GM12878 (cell line): ENCODE measurements around the gene LMAN2L.

Source experiments
- EP300 ChIP-seq, 2 experiments: fragments of 150-350 bp in 1 of 2; IDR thresholded peaks; 2 replicates each; pipeline ENCODE4 v1.6.1; 2011 to 2012; ENCODE audit warnings: low read depth in 2 of 2, low read length in 2 of 2, borderline replicate concordance in 1 of 2, improper control_type of control experiment in 1 of 2, inconsistent platforms in 1 of 2; ENCODE audit not compliant: control insufficient read depth in 1 of 2
- MTA3 ChIP-seq: IDR thresholded peaks from 2 replicates; pipeline ENCODE4 v1.6.1; 2012; ENCODE audit warnings: low read length, inconsistent platforms, borderline replicate concordance
- POLR2A ChIP-seq: IDR thresholded peaks from 2 replicates; pipeline ENCODE4 v1.6.1; 2011; ENCODE audit warnings: low read depth, mild to moderate bottlenecking, low read length
- TAF1 ChIP-seq: IDR thresholded peaks from 2 replicates; pipeline ENCODE4 v1.6.1; 2011; ENCODE audit warnings: mild to moderate bottlenecking, low read depth, low read length, borderline replicate concordance
- TF ChIP-seq, protein P1 (sequence below), 3 experiments: IDR thresholded peaks in 2 of 3; conservative IDR thresholded peaks in 1 of 3; 2 replicates each; pipeline ENCODE4 v1.5.1; 2011; ENCODE audit warnings: low read depth in 3 of 3, low read length in 3 of 3, mild to moderate bottlenecking in 3 of 3, control low read depth in 2 of 3, moderate library complexity in 2 of 3, inconsistent platforms in 1 of 3, mixed read lengths in 1 of 3; ENCODE audit not compliant: control insufficient read depth in 2 of 3, insufficient read depth in 1 of 3; ENCODE audit errors: extremely low read depth in 1 of 3
- TF ChIP-seq, protein P2 (sequence below): fragments of 450-650 bp; IDR thresholded peaks from 2 replicates; pipeline ENCODE4 v1.6.1; 2017; ENCODE audit warnings: mild to moderate bottlenecking, moderate library complexity
- TF ChIP-seq, protein P3 (sequence below): IDR thresholded peaks from 2 replicates; pipeline ENCODE4 v1.6.1; 2012; ENCODE audit warnings: mild to moderate bottlenecking, low read depth, low read length

DNA sequence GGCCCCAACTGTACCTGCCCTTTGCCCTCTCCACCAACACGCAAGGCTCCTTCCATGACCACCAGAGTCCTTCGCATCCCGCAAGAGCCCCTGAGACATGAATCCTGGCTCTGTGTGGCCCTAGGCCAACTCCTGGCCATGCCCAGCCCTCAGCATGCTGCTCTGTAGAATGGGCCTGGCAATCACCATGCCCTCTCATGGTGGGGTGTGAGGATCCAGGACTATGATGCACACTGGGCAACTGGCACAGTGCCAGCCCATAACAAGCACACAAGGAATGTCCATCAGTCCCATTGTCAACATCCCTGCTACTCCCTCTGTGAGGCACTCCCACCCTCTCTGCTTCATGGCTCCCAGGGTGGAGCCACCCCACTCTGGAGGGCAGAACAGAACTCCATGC, 52.6 kb downstream of the LMAN2L start:
- TF ChIP-seq POLR2A (no peak), MTA3 (no peak), EP300 (IDR thresholded peaks at IDR 0.05; ENCODE audit: borderline replicate concordance in 1 of 2, control insufficient read depth in 1 of 2, low read depth in 2 of 2, low read length in 2 of 2) (no peak), TAF1 (no peak)
- TF ChIP-seq, protein P1, sequence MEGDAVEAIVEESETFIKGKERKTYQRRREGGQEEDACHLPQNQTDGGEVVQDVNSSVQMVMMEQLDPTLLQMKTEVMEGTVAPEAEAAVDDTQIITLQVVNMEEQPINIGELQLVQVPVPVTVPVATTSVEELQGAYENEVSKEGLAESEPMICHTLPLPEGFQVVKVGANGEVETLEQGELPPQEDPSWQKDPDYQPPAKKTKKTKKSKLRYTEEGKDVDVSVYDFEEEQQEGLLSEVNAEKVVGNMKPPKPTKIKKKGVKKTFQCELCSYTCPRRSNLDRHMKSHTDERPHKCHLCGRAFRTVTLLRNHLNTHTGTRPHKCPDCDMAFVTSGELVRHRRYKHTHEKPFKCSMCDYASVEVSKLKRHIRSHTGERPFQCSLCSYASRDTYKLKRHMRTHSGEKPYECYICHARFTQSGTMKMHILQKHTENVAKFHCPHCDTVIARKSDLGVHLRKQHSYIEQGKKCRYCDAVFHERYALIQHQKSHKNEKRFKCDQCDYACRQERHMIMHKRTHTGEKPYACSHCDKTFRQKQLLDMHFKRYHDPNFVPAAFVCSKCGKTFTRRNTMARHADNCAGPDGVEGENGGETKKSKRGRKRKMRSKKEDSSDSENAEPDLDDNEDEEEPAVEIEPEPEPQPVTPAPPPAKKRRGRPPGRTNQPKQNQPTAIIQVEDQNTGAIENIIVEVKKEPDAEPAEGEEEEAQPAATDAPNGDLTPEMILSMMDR (IDR thresholded peaks at IDR 0.05 in 2 of 3, conservative IDR thresholded peaks at IDR 0.05 in 1 of 3; ENCODE audit: control insufficient read depth in 2 of 3, extremely low read depth in 1 of 3, insufficient read depth in 1 of 3, low read depth in 3 of 3, low read length in 3 of 3) = no peak
- TF ChIP-seq, protein P2, sequence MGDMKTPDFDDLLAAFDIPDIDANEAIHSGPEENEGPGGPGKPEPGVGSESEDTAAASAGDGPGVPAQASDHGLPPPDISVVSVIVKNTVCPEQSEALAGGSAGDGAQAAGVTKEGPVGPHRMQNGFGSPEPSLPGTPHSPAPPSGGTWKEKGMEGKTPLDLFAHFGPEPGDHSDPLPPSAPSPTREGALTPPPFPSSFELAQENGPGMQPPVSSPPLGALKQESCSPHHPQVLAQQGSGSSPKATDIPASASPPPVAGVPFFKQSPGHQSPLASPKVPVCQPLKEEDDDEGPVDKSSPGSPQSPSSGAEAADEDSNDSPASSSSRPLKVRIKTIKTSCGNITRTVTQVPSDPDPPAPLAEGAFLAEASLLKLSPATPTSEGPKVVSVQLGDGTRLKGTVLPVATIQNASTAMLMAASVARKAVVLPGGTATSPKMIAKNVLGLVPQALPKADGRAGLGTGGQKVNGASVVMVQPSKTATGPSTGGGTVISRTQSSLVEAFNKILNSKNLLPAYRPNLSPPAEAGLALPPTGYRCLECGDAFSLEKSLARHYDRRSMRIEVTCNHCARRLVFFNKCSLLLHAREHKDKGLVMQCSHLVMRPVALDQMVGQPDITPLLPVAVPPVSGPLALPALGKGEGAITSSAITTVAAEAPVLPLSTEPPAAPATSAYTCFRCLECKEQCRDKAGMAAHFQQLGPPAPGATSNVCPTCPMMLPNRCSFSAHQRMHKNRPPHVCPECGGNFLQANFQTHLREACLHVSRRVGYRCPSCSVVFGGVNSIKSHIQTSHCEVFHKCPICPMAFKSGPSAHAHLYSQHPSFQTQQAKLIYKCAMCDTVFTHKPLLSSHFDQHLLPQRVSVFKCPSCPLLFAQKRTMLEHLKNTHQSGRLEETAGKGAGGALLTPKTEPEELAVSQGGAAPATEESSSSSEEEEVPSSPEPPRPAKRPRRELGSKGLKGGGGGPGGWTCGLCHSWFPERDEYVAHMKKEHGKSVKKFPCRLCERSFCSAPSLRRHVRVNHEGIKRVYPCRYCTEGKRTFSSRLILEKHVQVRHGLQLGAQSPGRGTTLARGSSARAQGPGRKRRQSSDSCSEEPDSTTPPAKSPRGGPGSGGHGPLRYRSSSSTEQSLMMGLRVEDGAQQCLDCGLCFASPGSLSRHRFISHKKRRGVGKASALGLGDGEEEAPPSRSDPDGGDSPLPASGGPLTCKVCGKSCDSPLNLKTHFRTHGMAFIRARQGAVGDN = no peak
- TF ChIP-seq, protein P3, sequence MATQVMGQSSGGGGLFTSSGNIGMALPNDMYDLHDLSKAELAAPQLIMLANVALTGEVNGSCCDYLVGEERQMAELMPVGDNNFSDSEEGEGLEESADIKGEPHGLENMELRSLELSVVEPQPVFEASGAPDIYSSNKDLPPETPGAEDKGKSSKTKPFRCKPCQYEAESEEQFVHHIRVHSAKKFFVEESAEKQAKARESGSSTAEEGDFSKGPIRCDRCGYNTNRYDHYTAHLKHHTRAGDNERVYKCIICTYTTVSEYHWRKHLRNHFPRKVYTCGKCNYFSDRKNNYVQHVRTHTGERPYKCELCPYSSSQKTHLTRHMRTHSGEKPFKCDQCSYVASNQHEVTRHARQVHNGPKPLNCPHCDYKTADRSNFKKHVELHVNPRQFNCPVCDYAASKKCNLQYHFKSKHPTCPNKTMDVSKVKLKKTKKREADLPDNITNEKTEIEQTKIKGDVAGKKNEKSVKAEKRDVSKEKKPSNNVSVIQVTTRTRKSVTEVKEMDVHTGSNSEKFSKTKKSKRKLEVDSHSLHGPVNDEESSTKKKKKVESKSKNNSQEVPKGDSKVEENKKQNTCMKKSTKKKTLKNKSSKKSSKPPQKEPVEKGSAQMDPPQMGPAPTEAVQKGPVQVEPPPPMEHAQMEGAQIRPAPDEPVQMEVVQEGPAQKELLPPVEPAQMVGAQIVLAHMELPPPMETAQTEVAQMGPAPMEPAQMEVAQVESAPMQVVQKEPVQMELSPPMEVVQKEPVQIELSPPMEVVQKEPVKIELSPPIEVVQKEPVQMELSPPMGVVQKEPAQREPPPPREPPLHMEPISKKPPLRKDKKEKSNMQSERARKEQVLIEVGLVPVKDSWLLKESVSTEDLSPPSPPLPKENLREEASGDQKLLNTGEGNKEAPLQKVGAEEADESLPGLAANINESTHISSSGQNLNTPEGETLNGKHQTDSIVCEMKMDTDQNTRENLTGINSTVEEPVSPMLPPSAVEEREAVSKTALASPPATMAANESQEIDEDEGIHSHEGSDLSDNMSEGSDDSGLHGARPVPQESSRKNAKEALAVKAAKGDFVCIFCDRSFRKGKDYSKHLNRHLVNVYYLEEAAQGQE = no peak
